Measurements from ENCODE around the gene LYRM4. TPM values are rescaled to one million over a fixed set of nuclear protein-coding genes. Genes with fewer than 3 reads are reported as not detected.

Gene LYRM4
- total and polyA plus RNA-seq, 8 donors, result 8.7 to 14.9 (median 12.6) TPM

DNA sequence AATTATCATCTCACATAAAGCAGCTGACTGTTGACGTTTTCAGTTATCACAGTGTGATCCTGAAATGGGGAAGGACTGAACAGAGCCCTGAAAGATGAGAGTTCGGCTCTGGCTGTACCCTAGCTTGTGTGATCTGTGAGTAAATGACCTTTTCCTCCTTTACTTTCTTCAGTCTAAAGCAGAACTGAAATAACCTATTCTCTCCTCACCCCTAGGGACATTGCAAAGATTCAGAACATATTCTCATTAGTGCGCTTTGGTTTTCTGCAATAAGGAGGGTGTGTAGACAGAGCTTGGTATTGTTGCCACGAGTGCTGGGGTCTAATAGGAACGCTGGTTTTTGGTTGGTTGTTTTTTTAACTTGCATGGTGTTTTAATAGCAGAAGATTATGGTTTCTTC lies 17.3 kb upstream of the LYRM4 start:
- Histone ChIP-seq H3K4me1 (no peaks in the 10 kb centered on the region), H3K4me3 (no peak overlapping the region), H3K36me3 (no peaks in the 10 kb centered on the region), H3K9me3 (no peaks in the 10 kb centered on the region), H3K27ac (no peak overlapping the region), H3K27me3 (no peaks in the 10 kb centered on the region)
- no peak for TF ChIP-seq CTCF (IDR thresholded peaks at IDR 0.05)
- 82 to 87% methylated on average over 5 of the region's 5 CpGs for WGBS, 2 donors
- no peak for FAIRE-seq
- intact Hi-C loops (cut with DNase I), result no loop called here
- DNase-seq, result no peak
- ATAC-seq, result no peak

- FAIRE-seq, result no peak
Observed at GRCh38 chr6:5277589-5277988, 16.8 kb upstream of the LYRM4 start.

DNA sequence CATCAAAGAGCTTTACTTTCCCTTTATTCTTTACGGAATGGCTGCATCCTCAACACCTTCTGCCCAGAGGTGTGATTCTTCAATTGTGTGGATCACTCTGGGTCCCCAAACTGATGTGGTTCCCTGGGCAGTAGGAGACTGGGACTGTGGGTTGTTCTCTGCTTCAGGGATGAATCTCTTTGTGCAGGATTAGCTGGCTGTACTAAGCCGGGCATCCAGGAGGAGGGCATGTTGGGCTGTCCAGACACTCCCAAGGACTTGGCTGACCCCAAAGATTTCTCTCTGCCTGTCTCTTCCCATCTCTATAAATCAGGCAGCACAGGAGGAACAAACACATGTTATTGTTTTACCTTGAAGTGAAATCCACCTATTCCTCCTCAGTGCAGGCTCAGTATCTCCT lies 15.8 kb upstream of the LYRM4 start:
- Histone ChIP-seq H3K27ac (no peak overlapping the region), H3K4me1 (no peaks in the 10 kb centered on the region), H3K4me3 (no peak overlapping the region), H3K27me3 (no peaks in the 10 kb centered on the region), H3K9me3 (no peaks in the 10 kb centered on the region), H3K36me3 (no peaks in the 10 kb centered on the region)
- ATAC-seq (no peak), DNase-seq (no peak), FAIRE-seq (no peak)
- 90 to 93% methylated on average over 2 of the region's 2 CpGs for WGBS, 2 donors
- intact Hi-C loops (cut with DNase I), result no loop called here
- no peak for TF ChIP-seq CTCF (IDR thresholded peaks at IDR 0.05)

More at GRCh38 chr6:5277589-5277988, 16.8 kb upstream of the LYRM4 start:
- DNase-seq (no peak), ATAC-seq (no peak)
- no peak overlapping the region for H3K4me3 ChIP-seq
- 84 to 96% methylated on average over 3 of the region's 3 CpGs for WGBS, 2 donors
- intact Hi-C loops (cut with DNase I), result no loop called here
- TF ChIP-seq CTCF (IDR thresholded peaks at IDR 0.05), result no peak
- no peaks in the 10 kb centered on the region for H3K9me3 ChIP-seq
- H3K4me1 ChIP-seq, result no peaks in the 10 kb centered on the region
- no peaks in the 10 kb centered on the region for H3K36me3 ChIP-seq
- no peak overlapping the region for H3K27ac ChIP-seq
- H3K27me3 ChIP-seq, result no peaks in the 10 kb centered on the region

DNA sequence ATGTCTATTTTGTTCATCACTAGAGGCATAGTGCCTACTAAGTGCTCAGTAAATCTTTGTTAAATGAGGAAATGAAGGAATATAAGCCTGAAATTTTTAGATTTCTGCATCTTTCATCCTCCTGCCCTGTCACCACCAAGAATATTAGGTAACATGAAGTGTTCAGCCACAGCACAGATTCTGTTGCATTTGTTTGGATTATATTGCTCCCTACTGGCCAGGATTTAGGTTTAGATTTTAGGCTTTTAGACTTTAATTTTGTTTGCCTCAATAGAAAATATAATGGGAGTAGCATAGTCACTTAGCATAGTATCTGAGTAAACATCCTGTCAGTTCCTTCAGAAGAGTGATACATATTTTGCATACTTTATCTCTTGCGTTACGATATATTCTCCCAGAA lies 14.7 kb upstream of the LYRM4 start:
- FAIRE-seq, result no peak
- no peaks in the 10 kb centered on the region for H3K27me3 ChIP-seq
- no peak overlapping the region for H3K27ac ChIP-seq
- TF ChIP-seq CTCF (IDR thresholded peaks at IDR 0.05), result no peak
- no peak for ATAC-seq
- H3K36me3 ChIP-seq, result no peaks in the 10 kb centered on the region
- intact Hi-C loops (cut with DNase I), result no loop called here
- 93 to 94% methylated on average over 2 of the region's 2 CpGs for WGBS, 2 donors
- DNase-seq, result no peak
- H3K9me3 ChIP-seq, result no peaks in the 10 kb centered on the region
- H3K4me3 ChIP-seq, result no peak overlapping the region
- no peaks in the 10 kb centered on the region for H3K4me1 ChIP-seq

DNA sequence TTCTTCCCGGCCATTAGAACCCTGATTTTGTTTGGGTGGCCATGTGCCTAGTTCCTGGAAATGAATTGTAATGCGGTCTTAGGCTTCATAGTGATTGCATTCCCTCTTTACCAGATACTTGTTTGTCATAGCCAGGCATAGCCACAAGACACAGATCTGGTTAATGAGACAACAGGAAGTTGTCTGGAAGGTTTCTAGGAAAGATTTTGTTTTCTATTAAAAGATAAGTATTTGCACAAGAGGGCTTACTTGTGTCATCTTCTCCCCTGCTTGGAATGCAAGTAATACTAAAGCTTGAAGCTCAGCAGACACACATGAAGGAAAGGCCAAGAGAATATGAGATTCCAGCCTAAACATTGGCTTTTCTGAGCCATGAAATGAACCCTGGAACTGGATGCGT lies 13.5 kb upstream of the LYRM4 start:
- Histone ChIP-seq H3K27ac (no peak overlapping the region), H3K36me3 (no peaks in the 10 kb centered on the region), H3K4me3 (no peak overlapping the region), H3K27me3 (no peaks in the 10 kb centered on the region), H3K9me3 (no peaks in the 10 kb centered on the region), H3K4me1 (no peaks in the 10 kb centered on the region)
- no peak for DNase-seq
- no peak for TF ChIP-seq CTCF (IDR thresholded peaks at IDR 0.05)
- ATAC-seq, result no peak
- intact Hi-C loops (cut with DNase I), result no loop called here
- FAIRE-seq, result no peak
- 96 to 99% methylated on average over 3 of the region's 3 CpGs for WGBS, 2 donors
